ENCODE measurements around the gene MRPS33.

MRPS33 gene

DNA sequence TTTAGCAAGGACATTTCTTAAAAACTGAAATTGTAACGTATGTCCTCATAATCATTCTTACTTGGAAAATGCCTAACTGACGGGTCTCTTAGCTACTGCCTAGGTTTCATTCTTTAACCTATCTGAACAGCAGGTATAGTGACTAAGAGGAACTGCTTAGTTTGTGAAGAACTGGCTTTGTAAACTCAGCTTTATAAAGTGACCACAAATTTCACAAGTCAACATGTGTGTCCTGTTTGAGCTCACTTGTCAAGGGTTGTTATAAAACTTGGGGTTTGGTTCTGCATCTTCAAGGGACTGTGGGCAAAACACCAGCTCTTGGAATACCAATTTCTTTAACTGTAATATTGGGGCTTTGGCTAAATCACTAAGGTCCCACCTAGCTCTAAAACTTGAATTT, 32.2 kb downstream of the MRPS33 start:
- no peak overlapping the region for H3K4me2 ChIP-seq (ENCODE audit: low read length)
- no peaks in the 10 kb centered on the region for H3K79me2 ChIP-seq (ENCODE audit: control insufficient read depth, low read length)
- no peak for TF ChIP-seq EZH2phosphoT487 (IDR thresholded peaks at IDR 0.05; ENCODE audit: borderline replicate concordance, low read length)
- TF ChIP-seq, protein P1, sequence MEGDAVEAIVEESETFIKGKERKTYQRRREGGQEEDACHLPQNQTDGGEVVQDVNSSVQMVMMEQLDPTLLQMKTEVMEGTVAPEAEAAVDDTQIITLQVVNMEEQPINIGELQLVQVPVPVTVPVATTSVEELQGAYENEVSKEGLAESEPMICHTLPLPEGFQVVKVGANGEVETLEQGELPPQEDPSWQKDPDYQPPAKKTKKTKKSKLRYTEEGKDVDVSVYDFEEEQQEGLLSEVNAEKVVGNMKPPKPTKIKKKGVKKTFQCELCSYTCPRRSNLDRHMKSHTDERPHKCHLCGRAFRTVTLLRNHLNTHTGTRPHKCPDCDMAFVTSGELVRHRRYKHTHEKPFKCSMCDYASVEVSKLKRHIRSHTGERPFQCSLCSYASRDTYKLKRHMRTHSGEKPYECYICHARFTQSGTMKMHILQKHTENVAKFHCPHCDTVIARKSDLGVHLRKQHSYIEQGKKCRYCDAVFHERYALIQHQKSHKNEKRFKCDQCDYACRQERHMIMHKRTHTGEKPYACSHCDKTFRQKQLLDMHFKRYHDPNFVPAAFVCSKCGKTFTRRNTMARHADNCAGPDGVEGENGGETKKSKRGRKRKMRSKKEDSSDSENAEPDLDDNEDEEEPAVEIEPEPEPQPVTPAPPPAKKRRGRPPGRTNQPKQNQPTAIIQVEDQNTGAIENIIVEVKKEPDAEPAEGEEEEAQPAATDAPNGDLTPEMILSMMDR (IDR thresholded peaks at IDR 0.05; ENCODE audit: low read depth, low read length, poor library complexity, severe bottlenecking), result no peak
- H3K4me3 ChIP-seq (ENCODE audit: low read length), result no peak overlapping the region
- peaks cover 4% of the 10 kb centered on the region; the same call in 1 of the 2 replicates for H3K9me3 ChIP-seq (ENCODE audit: control insufficient read depth, insufficient read depth, low read length)
- no peaks in the 10 kb centered on the region for H4K20me1 ChIP-seq (ENCODE audit: control insufficient read depth, insufficient read depth, low read depth, low read length)
- no peaks in the 10 kb centered on the region for H3K9me2 ChIP-seq (replicated peaks; ENCODE audit: control insufficient read depth, low read length)
- H3K36me3 ChIP-seq (ENCODE audit: control insufficient read depth, low read length), result no peaks in the 10 kb centered on the region
- H3K27me3 ChIP-seq (ENCODE audit: control insufficient read depth, low read length), result peaks cover 18% of the 10 kb centered on the region
- H3F3A ChIP-seq (ENCODE audit: control insufficient read depth, insufficient read depth), result no peaks in the 10 kb centered on the region
- no peaks in the 10 kb centered on the region for H3K4me1 ChIP-seq (ENCODE audit: control insufficient read depth, low read length)
- H3K27ac ChIP-seq (ENCODE audit: low read depth, low read length), result no peak overlapping the region

DNA sequence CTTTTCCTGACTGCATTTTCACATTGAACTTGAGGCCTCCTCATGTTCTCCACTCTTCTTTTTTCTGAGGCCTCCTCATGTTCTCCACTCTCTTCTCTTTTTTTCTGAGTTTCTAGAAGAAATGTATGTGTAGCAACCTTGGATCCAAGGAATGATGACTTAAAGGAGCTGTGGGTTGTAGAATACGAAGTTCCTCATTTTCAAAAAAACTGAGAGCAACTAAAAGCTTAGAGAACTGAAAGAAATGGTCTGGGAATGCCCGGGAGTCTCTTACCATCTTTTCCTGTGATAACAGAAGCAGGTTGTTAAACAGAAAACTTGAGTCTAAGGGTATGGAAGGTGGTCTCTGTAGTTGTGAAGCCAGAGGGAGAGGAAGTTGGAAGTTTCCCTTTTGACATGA, 32.8 kb downstream of the MRPS33 start:
- H4K20me1 ChIP-seq (ENCODE audit: control insufficient read depth, insufficient read depth, low read depth, low read length), result no peaks in the 10 kb centered on the region; the same call in 1 of the 2 replicates
- H3K4me2 ChIP-seq (ENCODE audit: low read length), result no peak overlapping the region
- no peaks in the 10 kb centered on the region for H3F3A ChIP-seq (ENCODE audit: control insufficient read depth, insufficient read depth)
- no peaks in the 10 kb centered on the region for H3K79me2 ChIP-seq (ENCODE audit: control insufficient read depth, low read length)
- H3K9me3 ChIP-seq (ENCODE audit: control insufficient read depth, insufficient read depth, low read length), result peaks cover 4% of the 10 kb centered on the region; the same call in 1 of the 2 replicates
- H3K4me3 ChIP-seq (ENCODE audit: low read length), result no peak overlapping the region
- no peak overlapping the region for H3K27ac ChIP-seq (ENCODE audit: low read depth, low read length)
- H3K36me3 ChIP-seq (ENCODE audit: control insufficient read depth, low read length), result no peaks in the 10 kb centered on the region
- H3K4me1 ChIP-seq (ENCODE audit: control insufficient read depth, low read length), result no peaks in the 10 kb centered on the region
- H3K27me3 ChIP-seq (ENCODE audit: control insufficient read depth, low read length), result peaks cover 22% of the 10 kb centered on the region
- H3K9me2 ChIP-seq (replicated peaks; ENCODE audit: control insufficient read depth, low read length), result no peaks in the 10 kb centered on the region
- TF ChIP-seq, protein P1 (IDR thresholded peaks at IDR 0.05; ENCODE audit: low read depth, low read length, poor library complexity, severe bottlenecking), result no peak
- no peak for TF ChIP-seq EZH2phosphoT487 (IDR thresholded peaks at IDR 0.05; ENCODE audit: borderline replicate concordance, low read length)

DNA sequence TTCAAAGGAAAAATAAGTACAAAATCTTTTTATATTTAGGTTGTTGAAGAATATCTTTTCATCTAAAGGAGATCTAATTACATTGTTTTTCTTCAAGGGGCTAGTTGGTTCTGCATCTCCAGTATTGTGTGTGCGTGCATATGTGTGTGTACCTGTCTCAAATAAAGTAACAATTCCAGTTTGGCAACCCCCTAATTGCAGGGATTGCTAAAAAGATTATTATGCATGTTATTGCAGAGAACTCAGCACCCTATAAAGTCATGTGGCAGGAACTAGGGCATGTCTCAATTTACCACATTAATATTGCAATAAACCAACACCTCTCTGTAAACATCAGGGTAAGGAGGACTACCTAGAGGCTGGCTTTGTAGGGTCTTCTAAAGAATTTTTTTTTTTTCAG, 37.0 kb downstream of the MRPS33 start:
- H3K4me1 ChIP-seq (ENCODE audit: control insufficient read depth, low read length), result no peaks in the 10 kb centered on the region
- H3F3A ChIP-seq (ENCODE audit: control insufficient read depth, insufficient read depth), result no peaks in the 10 kb centered on the region

More for the DNA sequence above, 37.0 kb downstream of the MRPS33 start:
- Histone ChIP-seq H3K9me3 (ENCODE audit: control insufficient read depth, insufficient read depth, low read length) (no peaks in the 10 kb centered on the region), H3K9me2 (replicated peaks; ENCODE audit: control insufficient read depth, low read length) (no peaks in the 10 kb centered on the region), H3K79me2 (ENCODE audit: control insufficient read depth, low read length) (no peaks in the 10 kb centered on the region), H3K36me3 (ENCODE audit: control insufficient read depth, low read length) (no peaks in the 10 kb centered on the region), H3K4me3 (ENCODE audit: low read length) (no peak overlapping the region), H3K27me3 (ENCODE audit: control insufficient read depth, low read length) (peaks cover 34% of the 10 kb centered on the region), H4K20me1 (ENCODE audit: control insufficient read depth, insufficient read depth, low read depth, low read length) (no peaks in the 10 kb centered on the region; the same call in 1 of the 2 replicates), H3K4me2 (ENCODE audit: low read length) (no peak overlapping the region), H3K27ac (ENCODE audit: low read depth, low read length) (no peak overlapping the region)
- TF ChIP-seq, protein P1 (IDR thresholded peaks at IDR 0.05; ENCODE audit: low read depth, low read length, poor library complexity, severe bottlenecking), result no peak
- no peak for TF ChIP-seq EZH2phosphoT487 (IDR thresholded peaks at IDR 0.05; ENCODE audit: borderline replicate concordance, low read length)
